Measurements from ENCODE around the gene SIPA1L3.
"Not testable (repeated sequence)": the region's sequence is repeated elsewhere in the genome, so short reads cannot be mapped to it uniquely, and the experiment has no call there.

Gene SIPA1L3

GRCh38 chr19:38024992-38025908, 118.2 kb downstream of the SIPA1L3 start:
- DNase-seq = no peak

DNA sequence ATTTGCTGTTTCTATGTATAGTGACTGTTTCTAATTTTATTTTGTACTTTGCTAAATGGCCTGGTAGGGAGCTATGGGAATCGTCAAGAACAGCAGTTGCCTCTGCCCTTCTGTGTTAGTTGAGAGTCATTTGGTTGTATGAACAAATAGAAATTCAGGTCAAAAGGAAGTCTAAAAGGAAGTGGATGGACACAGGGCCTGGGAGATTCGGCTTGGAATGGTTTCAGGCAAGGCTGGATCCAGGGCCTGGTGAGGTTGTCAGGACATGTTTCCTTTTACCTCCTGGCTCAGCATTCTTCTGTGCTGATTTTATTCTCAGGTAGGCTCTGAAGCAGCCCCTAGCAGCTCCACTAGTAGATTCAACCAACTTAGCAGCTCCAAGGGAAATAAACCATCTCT, 118.9 kb downstream of the SIPA1L3 start:
- no peak for DNase-seq

- DNase-seq = no peak
Observed at GRCh38 chr19:38028913-38029510, 122.0 kb downstream of the SIPA1L3 start.

- DNase-seq = not testable (repeated sequence)
Observed at GRCh38 chr19:38030001-38030400, 123.0 kb downstream of the SIPA1L3 start.

DNA sequence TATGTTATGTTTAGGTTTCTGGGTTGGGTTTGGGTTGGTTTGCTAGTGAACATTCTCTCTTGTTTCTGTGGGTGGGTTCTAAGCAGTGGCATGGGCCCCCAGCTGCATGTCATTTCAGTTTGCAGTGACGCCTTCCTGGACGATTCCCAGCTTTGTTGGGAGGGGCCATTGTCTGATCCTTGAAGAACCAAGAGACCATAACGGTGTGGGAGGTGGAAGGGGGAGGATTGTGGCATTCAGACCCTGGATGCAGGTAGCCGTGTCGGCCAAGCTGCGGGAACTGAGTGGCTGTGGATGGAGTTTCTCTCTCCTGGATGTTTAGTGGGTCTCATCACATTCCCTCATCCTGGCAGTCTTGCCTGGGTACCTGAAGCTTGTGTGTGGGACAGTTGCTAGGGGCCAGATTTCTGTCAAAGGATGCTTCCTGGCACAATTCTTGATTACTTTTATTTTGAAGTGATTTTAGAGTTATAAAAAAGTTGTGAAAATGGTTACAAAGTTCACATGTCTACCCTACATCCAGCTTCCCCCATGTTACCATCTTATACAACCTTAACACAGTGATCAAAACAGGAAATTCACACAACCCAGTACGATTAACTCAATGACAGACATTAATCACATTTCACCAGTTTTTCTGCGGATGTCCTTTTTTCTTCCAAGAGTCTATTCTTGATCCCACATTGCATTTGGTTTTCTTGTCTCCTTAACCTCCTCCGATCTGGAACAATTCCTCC, 123.8 kb downstream of the SIPA1L3 start:
- no peak for DNase-seq

- DNase-seq = no peak
Observed at GRCh38 chr19:38031423-38031770, 124.4 kb downstream of the SIPA1L3 start.

GRCh38 chr19:38032151-38032550, 125.1 kb downstream of the SIPA1L3 start:
- no peak for DNase-seq

- DNase-seq = no peak
Observed at GRCh38 chr19:38032951-38033350, 125.9 kb downstream of the SIPA1L3 start.

DNA sequence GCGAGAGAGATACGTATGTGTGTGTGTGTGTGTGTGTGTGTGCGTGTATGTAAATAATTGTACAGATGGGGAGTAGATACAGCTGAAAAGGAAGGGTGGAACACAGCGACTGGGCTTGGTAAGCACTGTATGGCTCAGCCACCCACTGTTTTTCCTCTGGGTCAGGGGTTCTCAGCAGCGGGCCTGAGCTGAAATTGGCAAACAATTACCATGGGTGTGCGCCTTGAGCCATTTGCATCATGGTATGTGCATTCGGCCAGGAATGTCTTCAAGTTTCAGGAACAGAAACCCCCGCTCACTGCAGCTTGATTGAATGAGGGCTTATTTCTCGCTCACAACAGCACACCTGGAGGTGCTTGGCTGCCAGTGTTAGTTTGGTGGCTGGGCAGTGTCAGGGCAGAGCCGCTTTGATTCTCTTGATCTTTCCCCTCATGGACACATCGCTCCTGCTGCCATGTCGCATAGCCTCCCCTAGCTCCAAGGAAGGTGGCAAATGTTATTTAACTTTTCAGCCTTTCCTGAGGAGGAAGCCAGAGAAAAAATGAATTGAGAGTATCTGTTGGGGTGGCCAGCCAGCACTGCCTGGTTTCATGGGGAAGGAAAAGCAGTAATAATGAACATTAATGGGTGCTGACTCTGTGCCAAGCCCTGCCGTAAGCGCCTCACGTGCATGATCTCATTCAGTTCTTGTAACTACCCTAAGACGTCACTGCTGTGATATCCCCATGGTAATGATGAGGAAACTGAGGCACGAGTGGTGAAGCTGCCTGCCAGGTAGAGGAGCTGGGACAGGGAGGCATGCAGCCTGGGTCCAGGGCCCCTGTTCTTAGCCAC, 126.9 kb downstream of the SIPA1L3 start:
- no peak for DNase-seq

DNA sequence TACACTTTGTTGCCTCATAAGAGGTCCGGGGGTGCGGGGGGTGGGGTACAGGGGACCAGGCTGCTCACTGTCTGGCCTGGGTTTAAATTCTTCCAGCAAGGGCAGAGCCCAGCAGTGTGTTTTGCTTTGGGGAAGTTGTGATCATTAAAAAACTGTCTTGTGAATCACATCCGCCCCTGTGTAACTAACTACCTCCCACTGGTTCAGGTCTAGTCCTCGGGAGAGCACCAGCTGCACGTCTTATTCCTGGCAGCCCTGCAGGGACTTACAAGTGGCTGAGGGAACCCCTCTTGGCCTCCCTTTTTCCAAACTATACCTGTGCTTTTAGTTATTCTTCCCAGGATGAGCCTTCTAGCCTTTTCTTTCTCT, 127.5 kb downstream of the SIPA1L3 start:
- DNase-seq = no peak

DNA sequence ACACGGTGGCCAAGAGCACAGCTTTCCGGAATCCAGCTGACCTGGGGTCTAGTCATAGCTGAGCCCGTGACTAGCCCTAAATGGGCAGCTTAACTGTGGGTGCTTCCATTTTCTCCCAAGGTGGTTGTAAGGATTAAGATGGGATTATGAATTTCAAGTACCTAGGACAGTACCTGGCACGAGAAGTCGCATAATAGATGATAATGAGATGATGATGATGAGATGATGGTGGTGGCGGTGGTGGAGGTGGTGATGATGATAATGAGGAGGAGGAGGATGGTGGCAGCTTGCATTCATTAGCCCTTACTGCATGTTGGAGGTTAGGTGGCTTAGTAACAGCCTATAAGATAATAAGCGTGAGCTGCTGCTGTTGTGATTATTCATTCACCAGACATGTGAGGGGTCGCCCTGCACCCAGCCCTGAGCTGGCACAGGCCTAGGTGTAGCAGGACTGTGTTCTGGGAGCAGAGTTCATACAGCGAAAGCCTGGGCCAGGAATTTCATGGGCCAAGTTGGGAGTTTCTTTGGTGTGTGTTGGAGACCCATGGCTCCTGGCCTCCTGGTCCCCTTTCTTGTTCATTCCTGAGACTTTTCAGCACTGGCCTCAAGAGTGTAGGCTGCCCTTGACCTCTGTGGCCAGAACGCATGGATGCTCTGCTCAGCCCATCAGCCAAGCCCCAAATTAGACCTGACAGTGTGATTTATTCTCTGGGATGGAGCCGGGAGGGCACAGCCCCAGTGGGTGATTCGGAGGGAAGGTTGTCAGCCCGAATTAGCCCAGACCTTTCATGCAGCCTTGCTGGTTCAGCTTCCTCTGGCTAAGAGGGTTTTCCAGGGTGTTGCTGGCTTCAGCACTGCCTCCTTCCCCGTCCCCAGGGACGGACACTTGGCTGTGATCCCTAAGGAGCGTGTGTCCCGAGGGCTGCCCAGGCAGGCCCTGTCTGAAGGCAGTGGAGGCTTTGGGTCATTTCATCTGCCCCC, 128.8 kb downstream of the SIPA1L3 start:
- DNase-seq = no peak

DNA sequence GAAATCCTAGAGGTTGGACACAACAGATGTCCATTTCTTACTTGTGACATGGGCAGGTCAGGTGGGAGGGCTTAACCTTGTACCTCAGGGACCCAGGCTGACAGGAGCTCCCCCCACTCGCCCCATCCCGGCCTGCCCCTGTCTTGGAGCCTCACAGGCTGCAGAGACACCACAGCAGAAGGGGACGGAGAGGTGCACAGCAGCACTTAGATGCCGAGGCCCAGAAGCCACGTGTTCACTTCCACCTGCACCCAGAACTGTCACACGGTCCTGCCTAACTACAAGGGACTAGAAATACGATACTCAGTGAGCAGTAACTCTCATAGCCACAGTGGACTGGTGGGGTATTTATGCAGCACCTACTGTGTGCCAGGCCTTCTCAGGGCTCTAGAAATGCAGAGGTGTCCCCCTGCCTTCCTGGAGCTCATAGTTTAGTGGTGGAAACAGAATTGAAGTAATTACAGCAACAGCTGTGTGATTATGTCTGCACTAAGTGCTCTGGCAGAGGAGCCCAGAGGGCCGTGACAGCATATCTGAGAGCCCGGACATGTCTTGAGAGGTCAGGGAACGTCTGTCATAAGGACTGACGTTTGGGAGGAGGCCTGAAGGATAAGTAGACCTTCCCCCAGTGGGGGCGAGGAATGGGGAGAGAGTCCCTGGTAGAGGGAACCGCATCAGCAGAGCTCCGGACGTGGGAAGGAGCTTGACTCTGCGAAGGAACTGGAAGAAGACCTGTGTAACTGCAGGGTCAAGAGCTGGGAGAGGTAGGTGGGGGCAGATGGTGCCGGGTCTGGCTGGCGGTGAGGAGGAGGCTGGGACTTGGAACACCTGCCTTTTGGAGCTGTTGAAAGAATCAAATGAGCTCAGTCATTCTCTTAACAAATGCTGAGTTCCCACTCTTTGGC, 130.0 kb downstream of the SIPA1L3 start:
- no peak for DNase-seq

GRCh38 chr19:38039966-38040365, 133.0 kb downstream of the SIPA1L3 start:
- DNase-seq = no peak

- no peak for DNase-seq
Observed at GRCh38 chr19:38042132-38042531, 135.1 kb downstream of the SIPA1L3 start.

- no peak for DNase-seq
Observed at GRCh38 chr19:38043649-38044144, 136.7 kb downstream of the SIPA1L3 start.

DNA sequence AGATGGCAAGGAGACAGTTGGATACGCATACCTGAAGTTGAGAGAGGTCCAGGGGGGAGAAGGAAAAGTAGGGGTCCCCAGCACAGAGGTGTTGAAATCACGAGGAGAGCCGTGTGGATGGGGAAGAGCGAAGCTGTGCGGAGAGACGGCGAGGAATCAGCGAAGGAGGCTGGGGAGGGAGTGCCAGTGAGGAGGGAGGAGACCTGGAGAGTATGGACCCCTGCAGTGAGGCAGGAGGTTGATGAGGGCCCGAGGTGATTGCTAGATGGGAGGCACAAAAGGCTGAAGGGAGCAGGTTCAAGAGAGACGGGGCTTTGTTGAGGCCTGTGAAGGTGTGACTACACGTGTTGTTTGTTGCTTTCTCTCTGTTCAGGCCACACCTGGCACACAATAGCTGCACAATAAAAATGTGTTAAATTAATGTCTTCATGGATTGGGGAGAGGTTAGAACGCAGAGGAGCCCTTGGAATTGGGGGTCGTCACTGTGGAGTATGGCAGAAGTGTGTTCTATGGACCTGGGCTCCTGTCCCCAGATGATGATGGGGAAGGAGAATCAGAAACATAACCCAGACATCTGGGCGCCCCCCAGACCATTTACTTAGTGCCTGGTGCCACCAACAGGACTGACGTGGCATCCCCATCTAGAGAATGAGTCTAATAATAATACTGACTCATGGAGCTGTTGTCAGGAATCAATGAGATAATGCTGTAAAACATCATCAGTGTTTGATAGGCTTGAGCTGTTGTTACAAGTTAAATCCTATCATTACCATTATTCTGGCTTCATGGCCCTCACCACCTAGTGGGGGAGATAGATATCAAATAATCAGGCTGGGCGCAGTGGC, 137.5 kb downstream of the SIPA1L3 start:
- DNase-seq = no peak

- no peak for DNase-seq
Observed at GRCh38 chr19:38045554-38046253, 138.7 kb downstream of the SIPA1L3 start.

DNA sequence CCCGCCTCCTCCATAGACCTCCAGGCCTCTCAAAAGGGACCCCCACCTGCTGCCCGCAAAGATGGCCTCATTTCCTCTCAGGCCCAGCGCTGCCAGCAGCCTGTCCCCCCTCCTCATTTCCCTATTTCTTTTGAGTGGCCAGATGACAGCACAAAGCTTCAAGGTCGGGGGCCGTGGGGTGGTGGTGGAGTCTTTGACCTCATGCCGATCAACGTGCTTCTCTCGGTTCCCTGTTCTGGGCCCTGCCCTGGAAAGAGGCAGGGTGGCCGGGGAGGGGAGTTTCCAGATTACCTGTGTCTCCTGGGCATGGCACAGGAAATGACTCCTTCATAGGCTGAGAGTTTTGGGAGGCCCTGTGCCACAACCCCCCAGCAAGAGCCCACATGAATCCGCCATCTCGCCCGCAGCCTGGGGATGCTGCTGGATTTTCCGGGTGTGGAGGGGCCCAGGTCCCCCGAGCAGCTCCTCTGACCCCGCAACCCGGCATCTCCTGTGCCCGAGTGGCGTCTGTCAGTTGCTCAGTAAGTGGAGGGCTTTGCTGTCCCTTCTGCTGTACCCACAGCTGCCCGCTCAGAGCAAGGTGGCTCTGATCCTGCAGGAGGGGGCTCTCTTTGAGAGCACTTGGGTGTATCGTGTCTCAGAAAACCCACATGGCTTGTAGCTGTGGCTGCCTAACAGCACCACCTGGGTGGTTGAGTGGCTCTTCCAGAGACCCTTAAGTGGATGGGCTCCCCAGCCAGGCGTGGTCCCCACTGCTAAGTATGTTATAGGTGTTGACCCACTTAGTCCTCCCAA, 139.4 kb downstream of the SIPA1L3 start:
- no peak for DNase-seq

Data from NCI-H1092 (cell line).